GM19397 (cell line): ENCODE measurements around the gene C16orf92.
"Not testable (repeated sequence)": the region's sequence is repeated elsewhere in the genome, so short reads cannot be mapped to it uniquely, and the experiment has no call there.

Experiments
- ATAC-seq: cut with Tn5 transposase; IDR thresholded peaks from one replicate; pipeline ENCODE4 v1.9.1; 2021; ENCODE audit warnings: mild to moderate bottlenecking, moderate library complexity; ENCODE audit not compliant: unreplicated experiment

Gene C16orf92

GRCh38 chr16:30023586-30023985, 588 bp downstream of the C16orf92 start:
- no peak for ATAC-seq

GRCh38 chr16:30024451-30024850, 1.5 kb downstream of the C16orf92 start:
- ATAC-seq: no peak

GRCh38 chr16:30025156-30025555, 2.2 kb downstream of the C16orf92 start:
- no peak for ATAC-seq

- no peak for ATAC-seq
These were observed 2.6 kb downstream of the C16orf92 start for GRCh38 chr16:30025574-30025973.

GRCh38 chr16:30026449-30026848, 3.5 kb downstream of the C16orf92 start:
- no peak for ATAC-seq

GRCh38 chr16:30027588-30028437, 4.8 kb downstream of the C16orf92 start:
- no peak for ATAC-seq

- no peak for ATAC-seq
These were observed 5.6 kb downstream of the C16orf92 start for GRCh38 chr16:30028438-30029076.

- ATAC-seq: no peak
These were observed 7.2 kb downstream of the C16orf92 start for GRCh38 chr16:30030011-30030685.

- no peak for ATAC-seq
These were observed 7.9 kb downstream of the C16orf92 start, which contains the start of gene TLCD3B for GRCh38 chr16:30030841-30031413. Gene TLCD3B, minus strand, starts transcription at chr16:30031271. Its CDS starts 744 bp downstream, at chr16:30030527.

GRCh38 chr16:30031477-30031918, 8.5 kb downstream of the C16orf92 start:
- no peak for ATAC-seq

- no peak for ATAC-seq
These were observed 9.3 kb downstream of the C16orf92 start for GRCh38 chr16:30032083-30032819.

GRCh38 chr16:30033270-30033669, 10.3 kb downstream of the C16orf92 start:
- ATAC-seq: no peak

- ATAC-seq: no peak
These were observed 17.2 kb downstream of the C16orf92 start for GRCh38 chr16:30040221-30040620.

- not testable (repeated sequence) for ATAC-seq
These were observed 17.7 kb downstream of the C16orf92 start for GRCh38 chr16:30040690-30041089.

- no peak for ATAC-seq
These were observed 18.8 kb downstream of the C16orf92 start for GRCh38 chr16:30041841-30042240.

GRCh38 chr16:30046178-30046577, 23.2 kb downstream of the C16orf92 start:
- no peak for ATAC-seq

GRCh38 chr16:30046588-30046987, 23.6 kb downstream of the C16orf92 start:
- no peak for ATAC-seq

- ATAC-seq: no peak
These were observed 26.9 kb downstream of the C16orf92 start for GRCh38 chr16:30049871-30050270.

GRCh38 chr16:30051518-30051917, 28.5 kb downstream of the C16orf92 start:
- no peak for ATAC-seq

- peak; percentile 84 for ATAC-seq
These were observed 29.8 kb downstream of the C16orf92 start for GRCh38 chr16:30052671-30053372.
